ENCODE results near the gene KCNQ5.

KCNQ5 gene

DNA sequence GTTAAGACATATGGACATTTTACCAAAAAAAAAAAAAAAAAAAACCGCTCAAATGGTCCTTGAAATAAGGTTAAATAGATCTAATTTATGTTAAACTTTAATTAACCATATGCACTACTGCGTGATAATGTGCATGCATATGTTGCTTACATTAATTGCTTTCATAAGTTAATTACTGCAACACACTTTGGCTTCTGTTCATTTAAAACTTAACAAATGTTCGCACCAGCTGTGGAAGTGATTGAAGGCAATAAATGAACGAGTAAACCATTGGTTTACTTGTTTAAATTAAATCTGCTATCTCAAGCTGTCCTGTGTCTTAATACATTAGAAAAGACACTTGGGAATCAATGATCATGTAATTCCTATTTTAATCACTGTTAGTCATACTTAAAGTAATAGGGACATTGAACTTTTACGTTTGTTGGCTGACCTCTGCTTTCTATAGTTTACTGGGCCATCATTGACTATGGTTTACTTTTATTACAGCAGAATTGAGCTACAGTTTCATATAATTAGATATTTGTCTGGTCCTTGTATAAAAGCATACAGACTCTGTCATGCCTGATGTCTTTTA lies 308.8 kb downstream of the KCNQ5 start:
- no peak for DNase-seq

DNA sequence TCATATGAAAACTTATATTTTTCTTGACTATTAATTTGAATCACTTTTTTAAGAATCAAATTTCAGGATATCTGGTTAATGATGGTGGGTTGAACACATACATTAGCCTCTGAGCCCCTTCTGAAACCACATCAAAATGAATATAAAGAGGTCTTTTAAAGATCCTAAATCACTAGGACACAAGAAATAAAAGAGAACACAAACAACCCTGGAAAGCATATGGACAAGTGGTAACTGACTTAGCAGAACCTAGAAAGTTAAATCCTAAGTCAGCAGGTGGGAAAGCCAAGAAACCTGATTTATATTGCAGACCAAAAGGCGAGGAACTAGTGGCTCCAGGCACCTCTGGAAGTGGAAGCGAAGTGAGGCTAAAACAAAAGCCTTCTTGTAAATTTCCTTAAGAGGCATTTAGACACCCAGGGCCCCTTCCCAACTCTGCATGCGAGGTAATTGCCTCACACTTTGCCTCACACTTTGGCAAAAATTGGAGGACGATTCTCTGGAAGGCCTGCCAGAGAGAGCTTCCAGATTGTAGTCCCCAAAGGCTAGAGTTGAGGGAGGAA lies 309.5 kb downstream of the KCNQ5 start:
- no peak for DNase-seq

DNA sequence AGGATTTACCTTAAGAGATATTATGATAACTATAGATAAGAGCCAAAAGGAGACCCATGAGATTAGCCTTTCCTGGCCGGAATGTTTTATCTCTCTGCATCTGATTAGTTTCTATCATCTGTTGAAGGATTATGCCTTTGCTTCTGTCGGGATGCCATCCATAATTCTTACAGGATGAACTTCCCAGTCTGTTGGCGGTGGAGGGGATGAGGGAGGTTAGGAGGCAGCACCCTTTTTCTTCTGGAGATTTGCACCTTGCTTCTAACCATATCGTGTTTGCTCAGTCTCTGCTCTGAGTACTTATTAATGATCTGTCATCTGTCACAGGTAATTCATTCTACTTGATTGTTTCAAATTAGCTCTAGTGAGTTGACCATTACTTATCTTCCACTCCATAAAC lies 311.4 kb downstream of the KCNQ5 start:
- DNase-seq, result no peak

DNA sequence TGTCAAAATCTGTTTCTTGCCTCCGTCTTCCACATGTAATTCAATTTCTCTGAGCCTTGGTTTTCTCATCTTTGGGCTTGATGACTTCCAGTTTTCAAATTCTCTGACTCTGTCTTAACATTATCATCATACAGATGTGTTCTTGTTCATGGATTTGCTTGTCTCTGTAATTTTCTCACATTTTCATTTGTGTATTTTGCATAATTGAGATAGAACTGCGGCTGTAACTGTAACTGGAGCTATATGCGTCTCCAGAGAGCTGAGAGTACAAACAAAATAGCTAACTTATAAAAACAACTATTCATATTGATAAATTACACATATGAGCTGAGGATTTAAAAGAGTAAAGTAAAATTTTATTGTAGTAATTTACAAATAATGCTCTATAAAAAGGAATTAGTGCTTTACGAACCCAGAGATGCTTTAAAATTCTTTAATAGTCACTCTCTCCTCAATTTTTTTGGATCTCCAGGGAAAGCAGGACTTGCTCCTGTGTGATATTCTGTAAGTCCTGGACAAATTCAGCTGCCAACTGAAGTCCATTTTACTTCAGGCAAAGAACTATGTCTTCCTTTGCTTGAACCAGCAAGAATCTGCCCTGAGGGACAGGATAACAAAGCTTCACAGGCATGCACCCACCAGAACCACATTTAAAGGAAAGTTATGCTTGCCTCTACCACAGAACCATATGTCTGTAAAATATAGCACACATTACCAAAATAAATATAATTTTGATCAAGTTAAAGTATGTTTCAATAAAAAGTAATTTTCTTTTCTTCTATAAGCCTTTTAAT lies 315.1 kb downstream of the KCNQ5 start:
- DNase-seq, result no peak

DNA sequence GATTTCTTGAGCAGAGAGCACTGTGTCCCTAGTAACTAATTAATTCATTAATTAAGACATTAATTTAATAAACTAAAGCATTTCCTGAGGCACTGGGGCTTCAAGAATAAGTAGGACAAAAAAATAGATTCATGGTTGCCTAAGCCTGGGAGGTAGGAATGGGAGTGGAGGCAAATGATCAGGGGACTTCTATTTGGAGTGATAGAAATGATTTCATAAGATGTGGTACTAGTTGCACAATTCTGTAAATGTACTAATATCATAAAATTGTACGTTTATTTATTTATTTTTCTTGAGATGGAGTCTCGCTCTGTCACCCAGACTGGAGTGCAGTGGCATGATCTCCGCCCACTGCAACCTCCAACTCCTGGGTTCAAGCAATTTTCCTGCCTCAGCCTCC lies 316.2 kb downstream of the KCNQ5 start:
- no peak for DNase-seq

DNA sequence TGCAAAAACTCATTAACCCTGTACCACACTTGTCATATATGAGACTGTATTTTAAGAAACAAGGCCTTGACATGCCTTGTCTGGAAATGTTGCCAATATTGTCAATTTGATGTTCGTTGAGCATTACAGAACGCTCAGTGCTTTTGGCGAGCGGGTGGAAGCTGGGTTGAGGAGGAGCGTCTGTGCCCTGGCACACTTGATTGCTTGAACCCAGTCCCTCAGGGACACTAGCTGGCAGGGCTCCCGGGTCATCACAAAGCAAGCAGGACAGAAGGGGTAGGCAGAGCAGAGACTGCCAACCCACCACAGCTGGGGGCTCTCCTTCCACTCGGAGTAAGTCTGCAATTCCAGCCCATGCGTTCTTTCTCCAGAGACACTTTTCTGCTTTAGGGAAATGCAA lies 317.1 kb downstream of the KCNQ5 start:
- DNase-seq, result no peak

DNA sequence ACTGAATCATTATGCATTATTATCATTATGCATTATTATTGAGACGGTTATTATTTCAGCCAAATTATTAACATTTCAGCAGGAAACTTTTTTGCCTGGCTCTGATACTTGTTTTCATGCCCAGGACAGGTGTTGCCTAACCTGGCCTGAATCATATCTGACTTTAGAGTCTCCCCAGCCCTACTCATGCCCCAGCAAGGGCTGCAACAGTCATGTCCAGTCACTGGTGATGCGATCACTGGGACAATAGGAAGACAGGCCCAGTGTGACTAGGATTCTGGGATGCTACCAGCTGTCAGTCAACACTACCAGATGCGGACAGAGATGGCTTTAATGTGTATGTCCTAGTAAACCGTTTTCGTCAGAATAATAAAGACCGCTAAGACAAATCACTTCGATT lies 318.4 kb downstream of the KCNQ5 start:
- no peak for DNase-seq

DNA sequence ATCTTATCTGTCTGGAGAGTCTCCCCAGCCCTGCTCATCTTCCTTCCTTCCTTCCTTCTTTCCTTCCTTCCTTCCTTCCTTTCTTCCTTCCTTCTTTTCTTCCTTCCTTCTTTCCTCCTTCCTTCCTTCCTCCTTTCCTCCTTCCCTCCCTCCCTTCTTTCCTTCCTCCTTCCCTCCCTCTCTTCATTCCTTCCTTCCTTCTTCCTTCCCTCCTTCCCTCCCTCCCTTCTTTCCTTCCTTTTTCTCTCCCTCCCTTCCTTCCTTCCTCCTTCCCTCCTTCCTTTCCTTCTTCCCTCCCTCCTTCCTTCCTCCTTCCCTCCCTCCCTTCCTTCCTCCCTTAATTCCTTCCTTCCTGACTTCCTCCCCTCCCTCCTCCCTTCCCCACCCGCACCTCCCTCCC lies 319.4 kb downstream of the KCNQ5 start:
- no peak for DNase-seq

DNA sequence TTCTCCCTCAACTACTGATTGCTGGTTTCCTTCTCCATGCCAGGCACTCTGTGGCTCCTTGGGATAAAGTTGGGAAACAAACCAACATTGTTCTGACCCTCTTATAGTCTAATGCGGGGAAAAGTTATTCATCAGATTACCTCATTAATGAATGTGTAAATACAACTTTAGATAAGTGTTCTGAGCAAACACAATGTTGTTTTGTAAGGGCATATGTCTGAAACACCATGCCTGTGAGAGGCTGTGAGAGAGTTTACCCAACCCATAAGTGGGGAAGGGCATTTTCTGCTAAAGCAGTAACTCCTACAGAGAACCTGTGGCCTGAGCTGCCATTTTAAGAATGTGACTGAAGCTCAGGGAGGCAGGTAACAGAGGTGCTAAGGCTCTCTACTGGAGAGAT lies 319.9 kb downstream of the KCNQ5 start:
- no peak for DNase-seq

DNA sequence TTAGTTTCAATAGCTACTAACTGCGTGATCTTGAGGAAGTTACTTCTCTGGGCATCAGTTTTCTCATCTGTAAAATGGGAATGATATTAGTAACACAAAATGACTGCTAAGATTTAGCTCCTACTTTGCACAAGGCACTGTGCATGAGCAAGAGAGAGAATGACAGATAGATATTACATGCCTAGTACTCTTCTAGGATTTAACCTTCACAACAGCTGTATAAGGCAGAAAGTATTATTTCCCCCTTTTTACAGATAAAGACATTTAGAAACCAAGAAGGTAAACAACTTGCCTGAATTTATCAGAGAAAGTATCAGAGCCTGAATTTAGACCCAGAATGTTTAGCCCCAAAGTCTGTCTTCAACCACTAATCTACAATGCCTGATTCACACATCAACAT lies 321.8 kb downstream of the KCNQ5 start:
- no peak for DNase-seq

DNA sequence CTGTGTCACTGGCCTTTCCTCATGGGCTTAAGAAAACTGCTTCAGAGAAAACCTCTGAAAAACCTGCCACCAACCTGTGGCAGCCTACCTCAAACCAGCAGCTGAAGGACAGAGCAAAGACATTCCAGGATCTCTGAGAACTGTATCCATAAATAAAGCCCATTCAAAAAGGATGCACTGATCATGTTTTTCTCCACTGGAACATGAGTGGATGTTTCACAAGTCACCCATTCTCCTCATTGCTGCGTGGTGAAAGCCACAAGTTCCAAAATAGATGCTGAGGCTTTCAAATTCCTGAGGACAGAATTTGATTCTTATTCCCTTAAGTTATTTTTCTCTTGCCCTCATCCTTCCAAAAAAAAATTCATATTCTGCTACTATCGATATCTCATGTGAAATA lies 322.8 kb downstream of the KCNQ5 start:
- DNase-seq, result no peak

DNA sequence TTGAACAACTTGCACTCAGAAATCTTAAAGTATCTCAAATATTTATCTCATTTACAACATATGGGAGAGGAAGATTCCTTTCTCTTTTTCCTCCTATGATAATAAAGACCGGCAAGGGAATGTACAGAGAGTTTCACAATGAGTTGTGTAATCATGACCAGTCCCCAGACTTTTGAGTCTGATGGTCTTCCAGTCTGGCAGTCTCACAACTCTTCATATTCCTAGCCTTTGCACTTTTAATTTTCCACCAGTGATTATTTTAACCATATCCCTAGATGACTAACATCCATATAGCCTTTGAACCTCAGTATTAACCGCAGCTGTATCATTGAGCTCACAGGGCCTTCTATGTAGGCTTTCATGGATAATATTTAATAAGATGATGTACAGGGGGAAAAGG lies 324.9 kb downstream of the KCNQ5 start:
- no peak for DNase-seq

DNA sequence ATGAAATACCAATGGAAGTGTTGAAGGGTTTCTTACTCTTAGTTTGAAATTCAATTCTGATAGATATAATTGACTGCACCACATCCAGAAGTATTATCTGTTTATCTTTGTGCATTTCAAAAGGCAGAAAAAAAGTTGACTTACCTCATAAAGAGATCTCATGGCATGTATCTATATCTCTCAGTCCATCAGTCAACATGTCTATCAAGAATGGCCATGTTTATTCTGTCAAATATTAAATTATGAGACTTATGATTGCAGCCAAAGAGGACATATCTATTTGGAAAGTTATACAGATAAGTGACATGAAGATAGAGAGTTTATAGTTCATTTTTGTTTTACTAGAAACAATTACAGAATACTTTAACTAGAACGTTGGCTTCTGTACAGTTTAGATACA lies 325.7 kb downstream of the KCNQ5 start:
- DNase-seq, result no peak

DNA sequence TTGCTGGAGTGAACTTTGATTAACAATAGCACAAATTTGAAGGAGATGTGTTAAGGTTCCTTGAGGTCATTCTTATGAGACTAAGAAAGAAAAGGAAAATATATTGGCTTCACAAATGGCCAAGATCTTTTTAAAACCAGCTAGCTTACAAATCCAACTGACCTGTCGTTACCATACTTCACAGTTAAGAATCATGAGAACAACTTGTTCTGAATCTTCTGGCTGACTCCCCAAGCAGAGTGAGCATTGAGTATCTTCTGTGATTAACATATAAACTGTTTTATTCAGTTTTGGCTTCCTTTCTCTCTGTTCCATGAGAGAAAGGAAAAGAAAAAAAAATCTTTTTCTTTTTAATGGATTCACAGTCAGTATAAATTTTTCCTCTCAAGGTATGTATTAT lies 326.3 kb downstream of the KCNQ5 start:
- no peak for DNase-seq

DNA sequence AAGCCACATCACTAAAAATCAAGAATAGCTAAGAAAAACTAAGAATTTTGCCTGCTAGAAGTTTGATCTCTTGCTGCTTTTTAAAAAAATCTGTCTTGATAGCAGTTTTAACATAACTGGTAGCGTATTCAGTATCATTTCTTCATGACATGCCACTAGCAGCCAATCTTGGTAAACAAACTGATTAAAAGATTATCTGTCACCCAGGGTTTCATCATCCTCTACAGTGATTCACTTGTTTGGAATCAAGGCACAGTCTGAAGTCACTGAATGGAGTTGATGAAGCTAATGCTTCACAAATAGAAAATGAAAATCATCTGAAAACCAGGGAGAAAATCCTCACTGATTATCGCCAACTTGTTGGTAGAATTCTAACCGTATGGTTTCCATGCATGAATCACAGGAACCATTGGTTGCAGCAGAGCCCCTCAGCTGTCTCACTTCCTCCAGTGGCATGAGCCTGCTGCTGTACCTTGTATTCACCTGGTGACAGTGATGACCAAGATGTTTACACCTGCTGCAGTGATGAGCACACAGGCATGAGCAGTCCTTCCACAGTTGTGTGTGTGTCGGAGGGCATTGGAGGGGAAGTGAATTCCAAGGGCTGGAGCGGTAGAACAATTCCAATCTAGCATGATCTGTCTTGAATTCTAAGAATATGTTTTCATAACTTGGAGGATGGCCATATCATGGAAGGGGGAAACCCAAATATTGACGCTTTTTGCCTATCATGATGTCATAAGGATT lies 328.4 kb downstream of the KCNQ5 start:
- no peak for DNase-seq

DNA sequence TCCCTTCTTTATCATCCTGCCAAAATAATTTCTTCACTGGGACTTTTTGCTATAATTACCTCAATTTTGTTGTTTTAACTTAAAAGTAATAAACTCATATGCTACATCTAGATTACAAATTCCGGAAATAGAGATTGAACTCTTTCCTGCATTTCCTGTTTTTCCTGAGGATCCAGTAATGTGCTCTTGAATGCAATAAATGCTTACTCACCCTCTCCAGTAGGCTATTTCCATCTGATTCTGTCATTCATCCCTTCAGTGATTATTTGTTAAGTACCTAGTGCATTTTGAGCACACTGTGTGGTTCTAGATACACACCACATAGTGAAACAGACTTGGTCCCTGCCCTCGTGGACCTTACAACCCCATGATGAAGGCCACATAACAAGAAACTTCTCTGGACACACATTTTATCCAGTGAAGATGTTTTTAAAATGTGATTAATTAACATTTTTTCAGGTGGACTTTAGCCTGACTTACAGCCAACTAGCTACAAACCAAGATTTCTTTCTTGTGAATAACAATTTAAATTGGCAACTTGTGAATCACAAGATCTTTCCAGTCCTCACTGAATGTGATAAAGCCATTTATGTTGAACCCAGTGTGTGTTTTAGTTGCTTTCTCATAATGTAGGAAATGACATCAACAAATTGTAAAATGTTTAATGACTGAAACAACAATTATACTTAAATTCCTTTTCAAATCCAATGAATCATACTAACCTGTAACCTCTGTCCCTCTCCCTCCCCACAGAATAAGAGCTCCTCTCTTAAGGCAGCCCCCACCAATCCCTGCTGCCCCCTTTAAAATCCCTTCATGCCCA lies 331.2 kb downstream of the KCNQ5 start:
- DNase-seq, result no peak

DNA sequence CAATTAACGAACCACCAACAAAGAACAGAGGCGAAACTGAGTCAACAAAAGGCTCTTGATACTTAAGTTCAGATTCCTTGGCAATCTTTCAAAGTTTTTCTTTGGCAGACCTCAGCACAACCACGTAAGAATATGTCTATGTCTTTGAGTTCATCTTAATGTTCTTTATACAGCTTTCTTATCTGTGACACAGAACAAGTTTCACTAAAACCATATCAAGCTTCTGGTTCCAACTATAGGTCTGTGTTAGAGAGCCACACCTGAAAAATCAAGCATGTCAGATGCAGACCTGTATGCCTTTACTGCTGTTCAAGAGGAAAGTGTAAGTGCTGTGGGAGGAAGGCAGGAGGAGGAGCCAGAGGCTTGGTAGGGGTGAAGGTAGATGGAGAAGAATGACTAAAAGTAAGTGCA lies 332.1 kb downstream of the KCNQ5 start:
- no peak for DNase-seq

DNA sequence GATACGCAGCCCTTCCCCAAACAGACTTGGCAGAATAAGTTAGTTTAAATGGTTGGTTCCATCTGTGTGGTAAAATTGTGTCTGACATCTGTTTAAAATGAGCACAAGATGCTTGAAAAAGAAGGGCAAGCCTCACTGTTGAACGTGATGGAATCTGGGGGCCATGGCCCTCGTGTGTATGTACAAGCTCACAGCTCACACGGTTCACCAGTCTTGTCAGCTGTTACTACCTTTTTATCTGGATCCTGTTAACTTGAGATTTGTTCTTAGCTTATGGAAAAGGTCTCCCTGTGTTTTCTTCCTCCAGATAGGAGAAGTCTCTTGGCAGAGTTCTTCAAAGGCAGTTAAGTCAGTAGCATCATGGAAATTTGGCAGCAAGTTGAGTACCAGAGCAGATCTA lies 332.9 kb downstream of the KCNQ5 start:
- DNase-seq, result no peak

DNA sequence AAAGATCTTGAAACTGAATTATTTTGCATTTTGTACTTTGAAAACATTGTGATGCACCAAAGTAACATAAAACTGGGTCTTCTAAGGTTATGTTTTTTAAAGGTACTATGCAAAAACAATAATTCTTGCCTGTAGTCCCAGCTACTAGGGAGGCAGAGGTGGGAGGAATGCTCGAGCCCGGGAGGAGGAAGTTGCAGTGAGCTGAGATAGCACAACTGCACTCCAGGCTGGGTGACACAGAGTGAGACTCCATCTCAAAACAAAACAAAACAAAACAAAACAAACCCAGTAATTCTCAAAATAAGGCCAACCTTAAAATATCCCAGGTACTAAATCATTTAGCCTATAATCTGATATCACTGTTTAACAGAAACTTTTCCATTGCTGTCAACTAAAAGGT lies 333.8 kb downstream of the KCNQ5 start:
- DNase-seq, result no peak

DNA sequence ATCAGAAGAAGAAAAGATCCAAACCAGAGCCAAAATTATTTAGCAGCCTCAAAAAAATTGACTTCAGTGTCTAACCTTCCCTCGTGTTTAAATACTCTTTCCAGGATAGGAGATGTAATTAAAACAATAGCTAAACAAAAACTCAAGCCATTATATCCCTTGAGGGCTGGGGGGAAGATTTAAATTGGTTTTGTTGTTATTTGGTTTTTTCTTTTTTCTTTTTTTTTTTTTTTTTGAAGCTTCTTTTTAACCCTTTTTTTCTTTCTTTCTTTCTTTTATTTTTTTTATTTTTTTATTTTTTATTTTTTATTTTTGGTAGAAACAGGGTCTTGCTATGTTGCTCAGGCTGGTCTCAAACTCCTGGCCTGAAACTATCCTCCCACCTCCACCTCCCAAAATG lies 334.4 kb downstream of the KCNQ5 start:
- DNase-seq, result no peak

DNA sequence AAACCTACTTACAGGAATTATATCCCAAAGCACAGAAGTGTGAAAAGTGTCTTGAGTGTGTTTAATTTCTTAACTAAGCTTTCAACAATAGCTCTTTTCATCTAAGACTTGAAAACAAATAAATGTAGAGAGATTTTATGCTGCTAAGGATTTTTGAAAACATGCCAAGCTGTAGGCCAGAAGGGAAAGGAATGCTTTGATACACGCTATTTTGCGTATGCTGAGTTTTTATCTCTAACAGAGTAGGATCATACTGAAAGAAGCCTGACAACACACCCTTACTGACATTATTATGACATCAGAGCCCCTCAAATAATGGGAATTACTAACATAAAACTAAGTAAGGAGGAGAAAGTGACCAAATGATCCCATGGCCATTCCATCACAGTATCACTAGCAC lies 338.0 kb downstream of the KCNQ5 start:
- no peak for DNase-seq

DNA sequence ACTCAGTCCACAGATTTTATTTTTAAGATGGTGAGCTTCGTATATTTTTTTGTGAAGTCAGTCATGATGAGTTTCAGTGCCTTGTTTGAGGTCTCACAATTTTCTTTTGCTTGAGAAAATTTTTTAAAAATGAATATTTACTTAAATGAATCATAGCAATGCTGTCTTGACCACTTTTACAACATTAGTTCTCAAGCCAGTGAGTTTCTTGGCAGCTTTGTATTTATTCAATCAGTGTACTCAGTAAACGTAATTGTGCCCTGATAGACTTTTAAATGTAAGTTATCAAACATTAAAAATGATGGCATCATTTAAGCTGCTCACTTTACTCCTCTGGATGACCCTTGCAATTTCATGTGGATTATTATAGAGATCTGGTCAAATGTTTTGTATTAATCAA lies 342.1 kb downstream of the KCNQ5 start:
- no peak for DNase-seq

DNA sequence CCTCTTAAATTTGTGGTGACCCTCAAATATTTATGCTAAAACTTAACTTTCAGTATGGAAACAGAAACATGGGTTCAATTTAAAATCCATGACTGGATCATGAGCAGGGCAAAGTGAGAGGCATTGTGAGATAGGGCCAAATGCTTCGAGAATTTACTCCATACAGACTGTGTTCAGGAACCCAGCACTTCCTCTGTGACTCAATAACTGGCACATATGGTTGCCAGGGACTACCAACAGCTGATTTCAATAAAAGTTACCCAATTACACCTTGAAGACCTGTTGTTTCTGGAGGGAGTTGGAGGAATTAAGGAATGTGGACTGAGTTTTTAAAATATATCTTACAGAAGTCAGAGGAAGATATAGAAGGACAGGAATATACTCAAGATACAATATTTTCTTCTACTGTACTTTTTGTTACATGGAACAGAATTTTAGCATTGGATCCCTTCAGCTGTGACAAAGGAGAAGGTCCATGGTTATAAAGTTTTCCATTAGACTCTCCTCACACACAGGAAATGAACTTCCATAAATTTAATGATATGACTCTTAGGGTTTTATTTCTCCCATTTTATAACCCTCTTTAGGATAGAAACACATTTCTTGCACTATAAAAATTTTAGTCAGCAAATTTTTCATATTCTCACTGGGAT lies 344.9 kb downstream of the KCNQ5 start:
- no peak for DNase-seq
